Middle frontal gyrus (tissue), 1 donor: Measurements from ENCODE around the gene RAC3.

Source experiments
- DNase-seq: peaks from one replicate; pipeline ENCODE4 v3.0.0-alpha.2; 2015; ENCODE audit warnings: low spot score; ENCODE audit errors: extremely low spot score

Gene RAC3

DNA sequence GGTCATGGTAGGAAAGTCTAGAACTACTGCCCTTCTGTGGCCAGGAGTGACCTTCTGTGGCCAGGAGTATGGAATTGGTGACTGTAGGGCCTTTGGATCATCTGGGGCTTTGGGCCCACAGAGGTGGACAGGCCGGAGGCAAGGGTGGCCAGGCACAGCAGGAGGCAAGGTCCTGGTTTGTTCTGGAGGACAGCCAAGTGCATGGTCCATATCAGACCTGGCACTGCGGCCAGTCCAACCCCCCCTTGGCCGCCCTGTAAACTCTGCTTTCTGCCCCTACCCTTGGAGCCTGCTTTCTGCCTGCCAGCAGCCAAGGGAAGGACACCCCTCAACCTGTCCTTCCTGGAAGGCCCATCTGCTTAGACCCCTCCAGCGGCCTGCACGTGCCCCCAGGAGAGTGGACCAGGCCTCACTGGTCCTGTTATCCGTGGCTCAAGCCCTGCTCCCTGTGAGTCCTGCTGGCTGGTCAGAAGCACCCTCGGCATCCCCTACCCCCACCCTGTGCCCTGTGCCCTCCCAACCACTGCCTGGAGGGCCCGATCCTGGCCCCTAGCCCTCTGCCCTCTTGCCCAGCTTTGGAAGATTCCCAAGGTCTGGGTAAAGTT is 8.3 kb downstream of the RAC3 start:
- DNase-seq, result no peak

DNA sequence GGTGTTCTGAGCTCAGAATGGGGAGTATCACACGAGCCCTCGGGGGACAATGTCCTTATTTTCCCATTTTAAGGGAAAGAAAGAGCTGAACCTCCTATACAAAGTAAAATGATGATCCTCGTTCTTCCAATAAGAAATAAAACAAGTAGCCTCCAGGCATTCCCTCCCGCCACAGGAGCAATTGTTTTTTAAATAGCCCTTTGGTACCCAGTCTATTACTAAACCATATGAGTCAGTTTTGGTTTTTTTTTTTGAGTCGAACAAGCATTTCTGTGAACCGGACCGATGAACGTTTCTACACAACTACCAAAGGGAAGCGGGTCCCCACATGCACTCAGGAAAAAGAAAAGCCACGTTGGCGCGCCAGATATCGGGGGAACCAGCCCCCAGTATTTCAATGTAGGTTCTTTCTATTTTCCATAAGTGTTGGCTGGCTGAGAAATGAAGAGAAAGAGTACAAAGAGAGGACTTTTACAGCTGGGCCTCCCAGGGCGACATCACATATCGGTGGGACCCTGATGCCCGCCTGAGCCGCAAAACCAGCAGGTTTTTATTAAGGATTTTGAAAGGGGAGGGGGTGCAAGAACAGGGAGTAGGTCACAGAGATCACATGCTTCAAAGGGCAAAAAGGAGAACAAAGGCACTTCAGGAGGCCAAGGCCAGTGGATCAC is 9.8 kb downstream of the RAC3 start:
- no peak for DNase-seq

DNA sequence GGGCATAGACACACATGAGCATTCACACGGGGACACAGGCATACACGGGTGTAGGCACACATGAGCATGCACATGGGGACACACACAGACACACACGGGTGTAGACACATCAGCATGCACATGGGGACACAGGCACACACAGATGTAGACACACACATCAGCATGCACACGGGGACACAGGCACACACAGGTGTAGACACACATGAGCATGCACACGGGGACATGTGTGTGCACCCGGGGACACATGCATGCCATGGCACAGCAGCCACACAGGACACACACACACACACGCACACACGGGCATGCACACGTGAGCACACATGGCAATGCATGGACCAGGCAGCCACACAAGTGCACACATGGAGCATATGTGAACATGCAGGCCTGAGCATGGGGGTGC is 11.2 kb downstream of the RAC3 start:
- no peak for DNase-seq

DNA sequence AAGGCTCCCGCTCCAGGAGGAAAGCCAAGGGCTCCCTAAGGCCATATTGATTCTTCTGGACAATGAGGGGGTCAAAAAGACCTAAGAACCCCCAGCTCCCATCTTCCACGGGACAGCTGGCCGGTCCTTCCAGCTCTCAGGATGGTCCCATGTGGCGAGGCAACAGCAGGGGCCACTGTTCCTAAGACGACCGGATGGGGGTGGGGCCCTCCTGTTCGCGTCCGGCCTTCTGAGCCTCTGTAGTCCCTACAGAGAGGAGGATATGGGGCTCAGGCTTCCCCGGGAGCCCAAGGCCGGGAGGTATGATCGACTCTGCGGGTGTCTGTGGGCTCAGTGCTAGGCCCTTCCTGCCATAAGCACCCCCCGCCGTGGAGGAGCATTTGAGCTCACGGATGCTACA is 12.0 kb downstream of the RAC3 start:
- no peak for DNase-seq

DNA sequence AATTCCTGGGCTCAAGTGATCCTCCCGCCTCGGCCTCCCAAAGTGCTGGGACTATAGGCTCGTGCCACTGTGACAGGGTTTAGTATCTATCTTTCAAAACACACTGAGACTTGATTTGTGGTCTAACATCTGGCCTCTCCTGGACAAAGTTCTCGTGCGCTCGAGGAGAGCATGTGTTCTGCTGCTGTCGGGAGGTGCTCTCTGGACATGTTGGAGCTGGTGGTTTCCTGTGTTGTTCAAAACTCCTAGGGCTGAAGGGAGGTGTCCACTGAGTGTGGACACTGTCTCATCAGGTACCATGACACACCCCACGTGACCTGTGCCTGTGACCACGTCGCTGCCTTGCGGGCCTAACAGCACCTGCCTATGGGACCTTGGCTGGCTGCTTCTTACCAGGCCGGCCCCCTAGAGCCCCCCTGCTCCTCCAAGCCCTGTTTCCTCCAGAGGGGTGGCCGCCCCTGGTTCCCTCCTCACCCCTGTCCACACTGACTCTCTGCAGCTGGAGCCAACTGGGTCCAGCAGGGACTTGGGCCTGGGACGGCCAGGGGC is 14.5 kb downstream of the RAC3 start:
- no peak for DNase-seq

DNA sequence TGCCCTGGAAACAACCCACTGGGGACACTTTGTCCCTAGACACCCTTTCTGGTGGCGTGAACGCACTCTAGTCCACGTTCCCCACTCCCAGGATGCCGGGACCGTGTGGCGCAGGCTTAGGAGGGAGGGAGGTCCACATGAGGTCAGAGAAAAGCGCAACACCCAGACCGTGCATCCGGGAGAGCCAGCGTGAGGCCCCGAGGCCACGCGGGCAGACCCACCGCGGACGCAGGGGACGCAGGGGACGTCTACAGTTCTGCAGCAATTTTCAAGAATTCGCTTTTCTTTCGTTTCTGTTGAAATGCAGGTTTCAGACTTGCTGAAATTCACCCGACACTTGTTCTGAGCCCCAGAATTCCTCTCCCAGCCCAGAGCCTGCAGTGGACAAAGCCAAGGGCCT is 15.4 kb downstream of the RAC3 start:
- no peak for DNase-seq

DNA sequence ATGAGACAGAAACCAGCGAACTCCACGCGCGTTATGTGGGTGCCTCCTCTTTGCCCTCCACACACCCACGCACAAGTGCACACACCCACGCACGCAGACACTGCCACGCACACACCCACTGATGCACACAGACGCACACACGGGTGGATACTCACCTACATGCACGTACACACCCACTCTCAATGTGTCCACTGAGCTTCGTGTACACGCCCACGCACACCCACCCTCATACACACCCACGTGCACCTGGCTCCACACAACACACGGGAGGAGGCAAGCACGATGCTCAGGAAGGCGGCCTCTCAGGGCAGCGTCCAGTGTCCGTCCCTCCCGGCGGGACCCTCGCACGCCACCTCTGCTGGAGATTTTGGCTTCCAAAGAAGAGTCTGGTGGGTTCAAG is 15.9 kb downstream of the RAC3 start:
- DNase-seq, result no peak

DNA sequence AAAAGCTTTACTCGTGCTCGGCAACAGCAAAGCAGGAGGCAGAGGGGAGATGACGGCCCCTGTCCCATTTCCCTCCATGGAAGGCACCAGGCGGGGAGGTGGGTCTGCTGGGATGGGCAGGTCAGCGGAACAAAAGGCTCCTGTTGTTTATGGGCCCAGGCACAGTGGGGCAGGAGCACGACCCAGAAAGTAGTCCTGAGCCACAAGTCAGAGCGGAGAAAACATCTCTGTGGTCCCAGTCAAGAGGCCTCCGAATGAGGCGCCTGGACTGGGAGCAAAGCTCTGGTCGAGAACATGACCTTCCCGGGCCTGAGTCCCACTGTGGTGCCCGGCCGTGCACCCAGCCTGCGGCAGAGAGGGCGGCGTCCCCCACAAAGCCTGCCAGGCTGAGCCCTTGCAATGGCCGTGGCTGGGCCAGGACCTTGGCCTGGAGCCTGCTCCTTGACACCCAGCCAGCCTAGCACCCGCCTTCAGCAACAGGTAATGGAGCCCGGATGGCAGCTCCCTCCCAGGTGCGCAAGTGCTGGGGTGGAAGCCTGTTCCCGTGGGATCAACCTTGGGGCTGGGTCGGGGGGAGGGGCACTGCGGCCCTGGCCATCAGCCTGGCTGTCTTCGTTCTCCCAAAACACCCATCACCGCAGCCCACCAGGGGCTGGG is 16.6 kb downstream of the RAC3 start:
- DNase-seq, result no peak

DNA sequence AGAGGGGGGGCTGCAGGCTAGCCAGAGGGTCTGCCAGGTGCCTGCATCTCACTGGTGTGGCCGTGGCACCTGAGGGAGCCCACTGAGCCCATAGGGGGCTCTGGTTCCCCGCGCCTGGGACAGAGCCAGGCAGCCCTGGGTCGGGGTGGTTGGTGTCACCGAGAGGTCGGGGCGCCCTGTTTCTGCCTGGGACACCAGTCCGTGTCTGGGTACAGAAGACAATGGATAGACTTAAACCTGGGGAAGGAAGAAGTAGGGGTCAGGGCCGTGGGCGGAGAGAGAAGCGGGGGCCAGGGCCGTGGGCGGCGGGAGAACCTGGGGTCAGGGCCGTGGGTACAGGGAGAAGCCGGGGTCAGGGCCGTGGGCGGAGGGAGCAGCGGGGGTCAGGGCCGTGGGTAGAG is 17.1 kb downstream of the RAC3 start:
- DNase-seq, result no peak

DNA sequence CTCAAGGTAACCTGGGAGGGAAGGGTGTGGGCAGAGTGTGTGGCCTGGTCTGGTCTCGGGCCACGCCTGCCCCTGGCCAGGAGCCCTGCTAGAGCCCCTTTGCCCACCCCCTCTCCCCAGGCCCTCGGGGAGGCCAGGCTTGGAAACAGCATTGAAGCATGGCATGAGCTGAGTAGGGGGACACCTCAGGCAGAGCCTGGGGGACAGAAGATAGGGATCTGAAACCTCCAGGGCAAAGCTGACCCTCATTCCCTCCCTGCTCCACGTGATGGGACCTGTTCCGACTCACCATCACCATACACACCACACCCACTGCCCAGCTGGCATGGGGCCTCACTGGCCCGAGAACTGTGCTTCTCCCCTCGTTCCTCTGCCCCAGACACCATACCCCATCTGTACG is 17.6 kb downstream of the RAC3 start:
- no peak for DNase-seq

DNA sequence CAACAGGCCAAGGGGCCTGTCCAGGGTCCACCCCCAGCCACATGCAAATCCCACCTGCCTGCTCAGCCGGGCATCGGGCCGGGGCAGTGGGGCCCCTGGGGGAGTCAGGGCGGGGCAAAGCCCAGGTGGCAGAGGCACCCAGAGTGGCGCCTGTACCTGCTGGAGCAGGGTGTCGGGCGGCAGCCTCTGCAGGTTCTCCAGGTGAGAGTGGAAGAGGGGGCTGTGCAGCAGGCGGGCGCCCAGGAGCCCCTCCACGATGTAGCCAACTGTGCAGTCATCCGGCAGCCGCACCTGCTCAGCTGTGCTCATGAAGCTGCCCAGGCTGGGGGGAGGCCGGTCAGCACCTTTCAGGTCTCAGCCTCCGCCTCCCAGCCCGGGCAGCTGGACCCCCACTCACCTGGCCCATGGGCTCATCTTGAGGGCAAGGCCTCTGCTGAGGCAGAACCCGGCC is 18.1 kb downstream of the RAC3 start:
- DNase-seq, result no peak

DNA sequence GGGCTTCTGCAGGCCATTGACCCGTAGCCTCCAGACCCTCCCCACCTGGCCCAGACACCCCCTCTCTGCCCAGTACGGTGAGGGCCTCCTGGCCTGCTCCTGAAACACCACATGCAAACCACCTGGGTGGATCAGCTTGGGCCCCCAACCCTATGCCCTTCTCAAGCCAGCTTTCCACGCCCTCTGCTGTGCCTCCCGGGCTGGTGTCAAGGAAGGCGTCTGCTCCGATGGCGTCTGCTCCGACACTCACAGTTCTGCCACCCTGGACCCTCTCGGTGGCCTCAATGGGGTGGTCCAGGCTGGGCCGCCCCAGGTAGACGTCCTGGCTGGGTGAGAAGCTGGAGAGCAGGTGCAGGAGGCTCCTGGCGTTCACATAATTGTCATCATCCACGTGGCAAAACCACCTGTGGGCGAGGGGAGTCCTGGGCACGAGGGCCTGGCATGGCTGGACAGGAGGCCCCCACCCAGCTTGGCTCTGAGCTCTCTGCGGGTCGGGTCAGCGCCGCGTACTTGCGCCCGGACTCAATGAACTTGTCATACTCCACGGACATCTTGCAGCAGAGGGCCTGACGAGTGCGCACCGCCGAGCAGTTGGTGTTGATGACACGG is 18.8 kb downstream of the RAC3 start:
- DNase-seq, result no peak

DNA sequence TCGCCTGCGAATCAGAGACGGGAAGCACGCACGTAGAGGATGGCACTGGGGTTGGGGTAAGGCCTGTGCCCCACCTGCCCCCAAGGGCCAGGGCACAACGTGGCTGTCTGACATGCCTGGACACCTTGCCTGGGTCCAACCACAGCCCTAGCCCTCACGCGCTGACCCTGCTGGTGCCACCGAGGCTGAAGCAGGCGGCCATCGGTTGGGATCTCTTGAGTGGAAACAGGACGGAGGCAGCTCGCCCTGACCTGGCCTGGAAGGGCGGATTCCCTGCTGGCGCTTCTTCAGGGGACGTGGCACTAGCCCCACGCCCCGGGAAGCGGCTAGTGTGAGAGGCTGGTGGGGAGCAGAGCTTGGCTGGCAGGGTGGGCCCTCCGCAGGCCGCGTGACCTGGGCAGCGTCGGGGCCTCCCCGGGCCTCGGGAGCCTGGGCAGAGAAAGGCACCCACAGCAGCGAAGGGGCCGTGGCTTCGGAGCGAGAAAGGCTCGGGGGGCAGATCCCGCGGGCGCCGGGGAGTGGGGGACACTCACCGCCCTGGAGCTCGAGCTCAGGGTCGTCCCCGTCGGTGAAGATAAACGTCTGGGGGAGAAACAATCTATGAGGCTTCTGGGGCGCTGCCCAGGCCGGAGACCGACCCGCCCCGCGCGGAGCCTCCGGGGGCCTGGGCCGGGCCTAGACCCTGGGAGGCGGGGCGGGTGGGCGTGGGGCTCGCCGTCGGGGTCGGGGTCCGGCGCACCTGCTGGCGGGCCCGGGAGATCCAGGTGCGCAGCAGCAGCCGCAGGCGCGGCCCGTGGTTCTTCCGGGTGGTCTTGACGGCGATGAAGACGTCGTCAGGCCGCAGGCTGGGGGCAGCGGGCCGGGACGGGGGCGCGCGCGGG is 19.5 kb downstream of the RAC3 start:
- DNase-seq, result no peak

DNA sequence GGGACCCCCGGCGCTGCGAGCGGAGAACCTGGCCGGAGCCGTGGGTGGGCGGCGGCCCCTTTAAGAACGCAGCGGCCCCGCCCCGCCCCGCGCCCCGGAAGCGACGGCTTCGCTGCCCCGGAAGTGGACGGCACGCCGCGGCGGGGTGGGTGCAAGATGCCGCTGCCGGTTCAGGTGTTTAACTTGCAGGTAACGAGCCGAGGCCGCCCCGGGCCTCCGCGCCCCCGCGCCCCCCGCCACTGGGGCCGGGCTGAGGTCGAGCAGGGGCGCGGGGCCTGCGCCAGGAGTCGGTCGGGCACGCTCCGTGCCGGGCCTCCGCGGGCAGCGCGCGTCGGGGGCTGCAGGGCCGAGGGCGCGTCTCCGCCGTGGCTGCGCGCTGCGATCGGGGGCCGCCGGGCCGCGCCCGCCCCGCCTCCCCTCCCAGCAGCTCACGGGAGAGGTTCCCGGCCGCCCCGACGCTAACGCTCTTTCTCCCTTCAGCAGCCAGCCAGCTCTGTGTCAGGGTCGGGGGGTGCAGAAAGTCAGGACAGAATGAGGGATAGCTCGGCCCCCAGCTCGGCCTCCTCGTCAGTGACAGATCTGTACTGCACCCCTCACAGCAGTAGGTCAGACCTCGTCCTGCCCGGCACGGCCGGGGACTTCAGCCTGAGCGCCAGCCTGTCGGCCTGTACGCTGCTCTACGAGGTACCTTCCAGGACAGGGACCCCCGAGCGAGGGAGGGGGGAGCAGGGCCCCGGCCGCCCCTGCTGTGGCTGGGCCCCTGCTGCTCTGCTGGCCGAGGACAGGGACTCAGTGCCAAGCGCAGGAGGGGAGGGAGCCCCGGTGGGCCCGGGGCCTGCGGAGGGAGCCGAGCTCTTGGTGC is 20.5 kb downstream of the RAC3 start, which contains the start of the genes GPS1 and RFNG:
TSS of gene GPS1 (plus strand) at position 123 of the 862 bp plus-strand sequence. CDS start at position 157, 34 bp downstream.
TSS of gene RFNG (minus strand) at position 36 of the 862 bp plus-strand sequence. CDS start 45 bp downstream, outside the sequence.
- peak; percentile 32 for DNase-seq

DNA sequence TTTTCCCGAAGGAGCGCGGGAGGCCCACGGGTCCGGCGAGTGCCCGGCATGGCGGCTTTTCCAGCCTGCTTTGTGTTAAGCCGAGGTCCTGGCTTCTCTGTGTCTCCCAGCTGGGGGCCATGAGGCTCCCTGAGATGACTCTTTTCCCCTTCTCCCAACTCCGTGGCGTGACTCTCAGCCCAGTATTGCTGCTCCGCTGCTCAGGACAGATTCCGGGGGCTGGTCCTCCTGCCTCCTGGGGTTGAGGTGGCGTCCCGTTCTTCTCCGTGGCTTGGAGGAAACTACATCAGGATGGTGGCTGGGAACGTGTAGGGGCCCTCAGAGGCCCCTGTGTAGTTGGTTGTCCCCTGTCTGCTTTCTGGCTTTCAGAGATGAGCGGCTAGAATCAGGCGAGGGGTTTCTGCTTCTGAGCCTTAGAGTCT is 21.2 kb downstream of the RAC3 start:
- no peak for DNase-seq

DNA sequence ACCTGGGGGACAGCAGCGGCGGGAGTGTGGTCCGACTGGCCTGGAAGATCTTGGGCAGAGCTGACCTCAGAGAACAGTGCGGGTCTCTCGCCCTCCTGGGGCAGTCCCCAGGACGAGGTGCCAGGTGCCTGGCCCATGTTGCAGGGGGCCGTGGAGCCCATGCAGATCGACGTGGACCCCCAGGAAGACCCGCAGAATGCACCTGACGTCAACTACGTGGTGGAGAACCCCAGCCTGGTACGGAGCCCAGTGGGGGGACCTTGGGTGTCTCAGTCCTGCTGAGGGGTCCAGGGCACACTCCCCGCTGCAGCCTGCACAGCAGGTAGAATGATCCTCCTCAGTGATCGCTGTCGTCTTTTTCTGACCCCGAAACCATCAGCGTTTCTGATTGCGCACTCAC is 21.7 kb downstream of the RAC3 start:
- DNase-seq, result no peak

DNA sequence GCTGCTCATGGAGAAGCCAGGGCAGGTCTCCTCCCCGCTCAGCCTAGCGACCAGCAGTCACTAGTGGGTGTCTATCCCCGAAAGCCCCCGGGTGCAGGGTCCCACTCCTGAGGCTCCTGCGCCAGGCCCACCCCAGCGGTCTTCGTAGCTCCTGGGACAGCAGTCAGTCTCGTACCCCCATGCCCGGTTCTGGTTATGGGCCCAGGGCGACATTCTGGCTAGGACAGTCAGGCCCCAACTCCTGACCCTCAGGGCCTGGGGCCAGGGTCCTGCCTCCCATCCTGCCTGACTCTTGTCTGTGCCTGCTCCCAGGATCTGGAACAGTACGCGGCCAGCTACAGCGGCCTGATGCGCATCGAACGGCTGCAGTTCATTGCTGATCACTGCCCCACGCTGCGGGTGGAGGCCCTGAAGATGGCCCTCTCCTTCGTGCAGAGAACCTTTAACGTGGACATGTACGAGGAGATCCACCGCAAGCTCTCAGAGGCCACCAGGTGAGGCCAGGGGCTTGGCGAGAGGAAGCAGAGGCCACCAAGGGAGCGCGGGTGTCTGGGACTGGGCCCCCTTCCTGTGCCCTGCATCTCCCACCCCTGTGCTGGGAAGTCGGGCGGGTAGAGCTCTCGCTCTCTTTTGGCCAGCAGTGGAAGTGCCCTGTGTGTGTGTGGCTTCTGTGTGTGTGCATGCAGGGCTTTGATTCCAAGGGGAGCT is 22.2 kb downstream of the RAC3 start:
- DNase-seq, result no peak

DNA sequence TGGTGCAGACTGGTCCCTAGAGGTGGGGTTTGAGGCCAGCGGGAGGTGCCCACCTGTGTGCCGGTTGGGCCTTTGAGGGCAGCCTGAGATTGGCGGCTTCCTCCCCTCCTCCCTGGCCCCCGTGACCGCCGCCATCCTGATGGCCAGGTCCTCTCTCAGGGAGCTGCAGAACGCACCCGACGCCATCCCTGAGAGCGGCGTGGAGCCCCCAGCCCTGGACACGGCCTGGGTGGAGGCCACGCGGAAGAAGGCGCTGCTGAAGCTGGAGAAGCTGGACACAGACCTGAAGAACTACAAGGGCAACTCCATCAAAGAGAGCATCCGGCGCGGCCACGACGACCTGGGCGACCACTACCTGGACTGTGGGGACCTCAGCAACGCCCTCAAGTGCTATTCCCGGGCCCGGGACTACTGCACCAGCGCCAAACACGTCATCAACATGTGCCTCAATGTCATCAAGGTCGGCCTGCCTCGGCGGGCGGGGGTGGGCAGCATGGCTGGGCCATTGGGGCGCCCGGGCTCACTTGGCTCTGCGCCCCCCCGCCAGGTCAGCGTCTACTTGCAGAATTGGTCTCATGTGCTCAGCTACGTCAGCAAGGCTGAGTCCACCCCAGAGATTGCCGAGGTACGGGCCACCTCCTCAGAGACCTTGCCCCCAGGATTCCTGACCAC is 23.0 kb downstream of the RAC3 start:
- DNase-seq, result no peak
